Vagina (tissue), 2 donors: ENCODE results near the gene PUSL1. TPM values are rescaled to one million over a fixed set of nuclear protein-coding genes. Genes with fewer than 3 reads are reported as not detected.

Experiments
- DNase-seq, 2 donors: peaks; one replicate each; pipeline ENCODE4 v3.0.0-alpha.2; 2017; ENCODE audit errors: extremely low spot score in 2 of 2
- H3K27ac ChIP-seq: fragments of 200-600 bp; sonication (generic); one replicate; pipeline ENCODE4 v1.5.1; 2019
- H3K27me3 ChIP-seq: fragments of 200-600 bp; sonication (generic); one replicate; pipeline ENCODE4 v1.5.1; 2019
- H3K36me3 ChIP-seq, 2 donors: fragments of 200-600 bp; sonication (generic); one replicate each; pipeline ENCODE4 v1.5.1; 2017 to 2019
- H3K4me1 ChIP-seq: fragments of 200-600 bp; sonication (generic); one replicate; pipeline ENCODE4 v1.5.1; 2019
- H3K4me3 ChIP-seq, 2 donors: fragments of 200-600 bp; sonication (generic); 1 replicate in 1 of 2; 2 replicates in 1 of 2; pipeline ENCODE4 v1.5.1; 2016 to 2019
- H3K9me3 ChIP-seq: fragments of 200-600 bp; sonication (generic); one replicate; pipeline ENCODE4 v1.5.1; 2019
- CTCF ChIP-seq, 3 experiments: fragments of 450-650 bp in 2 of 3; fragments of 200-600 bp in 1 of 3; sonication (generic) in 1 of 3; IDR thresholded peaks; one replicate each; pipeline ENCODE4 v1.5.1; 2017 to 2019; ENCODE audit warnings: antibody characterized with exemption in 3 of 3, mild to moderate bottlenecking in 2 of 3, moderate library complexity in 2 of 3
- POLR2A ChIP-seq, 2 donors: fragments of 450-650 bp; IDR thresholded peaks; one replicate each; pipeline ENCODE4 v1.6.1; 2017; ENCODE audit warnings: antibody characterized with exemption in 2 of 2, mild to moderate bottlenecking in 2 of 2, moderate library complexity in 2 of 2
- POLR2AphosphoS5 ChIP-seq, 2 donors: sonication (generic); formaldehyde crosslinking; IDR thresholded peaks; one replicate each; pipeline ENCODE4 v1.9.0; 2017; ENCODE audit warnings: antibody characterized with exemption in 2 of 2, mild to moderate bottlenecking in 2 of 2, low read depth in 1 of 2; ENCODE audit not compliant: insufficient read depth in 1 of 2
- intact Hi-C: fragments of 100-400 bp; cut with DNase I; formaldehyde crosslinking; loops from one replicate; pipeline ENCODE4 v1.15.1; 2023
- total RNA-seq: library from RNA; depleted of rRNA; stranded (reverse); fragments of >200 nt; gene quantifications from one replicate; pipeline ENCODE4 v1.2.3, GENCODE V29; 2016

Gene PUSL1
- total RNA-seq, 1 donor from 2014 or later: 31.2 TPM

- H3K9me3 ChIP-seq: no peaks in the 10 kb centered on the region
- DNase-seq: no peak
- no peak overlapping the region for H3K4me3 ChIP-seq
- peaks cover 13% of the 10 kb centered on the region for H3K4me1 ChIP-seq
- H3K36me3 ChIP-seq: peaks cover 0 to 9% of the 10 kb centered on the region in 2 donors
- H3K27me3 ChIP-seq: no peaks in the 10 kb centered on the region
- H3K27ac ChIP-seq: no peak overlapping the region
- intact Hi-C loops: no loop called here
- TF ChIP-seq POLR2AphosphoS5 (IDR thresholded peaks at IDR 0.05; ENCODE audit: insufficient read depth in 1 of 2, low read depth in 1 of 2) (no peak), POLR2A (IDR thresholded peaks at IDR 0.05) (no peak), CTCF (IDR thresholded peaks at IDR 0.05) (no peak)
These were observed 10.5 kb upstream of the PUSL1 start for GRCh38 chr1:1297802-1298424.

GRCh38 chr1:1298861-1299685, 9.3 kb upstream of the PUSL1 start:
- peaks cover 25% of the 10 kb centered on the region for H3K4me1 ChIP-seq
- intact Hi-C loops: no loop called here

GRCh38 chr1:1299686-1300351, 8.6 kb upstream of the PUSL1 start:
- Histone ChIP-seq H3K9me3 (no peaks in the 10 kb centered on the region), H3K36me3 (peaks cover 0 to 9% of the 10 kb centered on the region in 2 donors), H3K4me1 (peaks cover 32% of the 10 kb centered on the region), H3K27ac (no peak overlapping the region), H3K27me3 (no peaks in the 10 kb centered on the region), H3K4me3 (no peak overlapping the region)
- TF ChIP-seq POLR2AphosphoS5 (IDR thresholded peaks at IDR 0.05; ENCODE audit: insufficient read depth in 1 of 2, low read depth in 1 of 2) (no peak), POLR2A (IDR thresholded peaks at IDR 0.05) (no peak), CTCF (IDR thresholded peaks at IDR 0.05) (no peak)
- DNase-seq: no peak
- intact Hi-C loops: no loop called here

More at GRCh38 chr1:1298861-1299685, 9.3 kb upstream of the PUSL1 start:
- Histone ChIP-seq H3K9me3 (no peaks in the 10 kb centered on the region), H3K36me3 (peaks cover 0 to 9% of the 10 kb centered on the region in 2 donors), H3K27me3 (no peaks in the 10 kb centered on the region), H3K27ac (no peak overlapping the region), H3K4me3 (no peak overlapping the region)
- TF ChIP-seq POLR2AphosphoS5 (IDR thresholded peaks at IDR 0.05; ENCODE audit: insufficient read depth in 1 of 2, low read depth in 1 of 2) (no peak), CTCF (IDR thresholded peaks at IDR 0.05) (no peak), POLR2A (IDR thresholded peaks at IDR 0.05) (no peak)
- no peak for DNase-seq

- Histone ChIP-seq H3K9me3 (no peaks in the 10 kb centered on the region), H3K36me3 (peaks cover 0 to 9% of the 10 kb centered on the region in 2 donors), H3K27me3 (no peaks in the 10 kb centered on the region), H3K4me1 (peaks cover 38% of the 10 kb centered on the region), H3K4me3 (no peak overlapping the region), H3K27ac (no peak overlapping the region)
- DNase-seq: no peak
- intact Hi-C loops: no loop called here
- no peak for TF ChIP-seq CTCF (IDR thresholded peaks at IDR 0.05)
- TF ChIP-seq POLR2AphosphoS5 (IDR thresholded peaks at IDR 0.05; ENCODE audit: insufficient read depth in 1 of 2, low read depth in 1 of 2): no peak
These were observed 8.1 kb upstream of the PUSL1 start for GRCh38 chr1:1300352-1300739.
